GM12872 (cell line): ENCODE measurements around the gene SLC30A1.

Experiments used
- TF ChIP-seq, protein P1 (sequence below): IDR thresholded peaks from 3 replicates; pipeline ENCODE4 v1.5.1; 2011; ENCODE audit warnings: low read depth, mild to moderate bottlenecking, low read length, moderate library complexity; ENCODE audit not compliant: insufficient read depth

The SLC30A1 gene

GRCh38 chr1:211536606-211537005, 42.4 kb downstream of the SLC30A1 start:
- TF ChIP-seq, protein P1, sequence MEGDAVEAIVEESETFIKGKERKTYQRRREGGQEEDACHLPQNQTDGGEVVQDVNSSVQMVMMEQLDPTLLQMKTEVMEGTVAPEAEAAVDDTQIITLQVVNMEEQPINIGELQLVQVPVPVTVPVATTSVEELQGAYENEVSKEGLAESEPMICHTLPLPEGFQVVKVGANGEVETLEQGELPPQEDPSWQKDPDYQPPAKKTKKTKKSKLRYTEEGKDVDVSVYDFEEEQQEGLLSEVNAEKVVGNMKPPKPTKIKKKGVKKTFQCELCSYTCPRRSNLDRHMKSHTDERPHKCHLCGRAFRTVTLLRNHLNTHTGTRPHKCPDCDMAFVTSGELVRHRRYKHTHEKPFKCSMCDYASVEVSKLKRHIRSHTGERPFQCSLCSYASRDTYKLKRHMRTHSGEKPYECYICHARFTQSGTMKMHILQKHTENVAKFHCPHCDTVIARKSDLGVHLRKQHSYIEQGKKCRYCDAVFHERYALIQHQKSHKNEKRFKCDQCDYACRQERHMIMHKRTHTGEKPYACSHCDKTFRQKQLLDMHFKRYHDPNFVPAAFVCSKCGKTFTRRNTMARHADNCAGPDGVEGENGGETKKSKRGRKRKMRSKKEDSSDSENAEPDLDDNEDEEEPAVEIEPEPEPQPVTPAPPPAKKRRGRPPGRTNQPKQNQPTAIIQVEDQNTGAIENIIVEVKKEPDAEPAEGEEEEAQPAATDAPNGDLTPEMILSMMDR, result no peak

- TF ChIP-seq, protein P1, result no peak
Measured at GRCh38 chr1:211535346-211535745, 43.6 kb downstream of the SLC30A1 start.

DNA sequence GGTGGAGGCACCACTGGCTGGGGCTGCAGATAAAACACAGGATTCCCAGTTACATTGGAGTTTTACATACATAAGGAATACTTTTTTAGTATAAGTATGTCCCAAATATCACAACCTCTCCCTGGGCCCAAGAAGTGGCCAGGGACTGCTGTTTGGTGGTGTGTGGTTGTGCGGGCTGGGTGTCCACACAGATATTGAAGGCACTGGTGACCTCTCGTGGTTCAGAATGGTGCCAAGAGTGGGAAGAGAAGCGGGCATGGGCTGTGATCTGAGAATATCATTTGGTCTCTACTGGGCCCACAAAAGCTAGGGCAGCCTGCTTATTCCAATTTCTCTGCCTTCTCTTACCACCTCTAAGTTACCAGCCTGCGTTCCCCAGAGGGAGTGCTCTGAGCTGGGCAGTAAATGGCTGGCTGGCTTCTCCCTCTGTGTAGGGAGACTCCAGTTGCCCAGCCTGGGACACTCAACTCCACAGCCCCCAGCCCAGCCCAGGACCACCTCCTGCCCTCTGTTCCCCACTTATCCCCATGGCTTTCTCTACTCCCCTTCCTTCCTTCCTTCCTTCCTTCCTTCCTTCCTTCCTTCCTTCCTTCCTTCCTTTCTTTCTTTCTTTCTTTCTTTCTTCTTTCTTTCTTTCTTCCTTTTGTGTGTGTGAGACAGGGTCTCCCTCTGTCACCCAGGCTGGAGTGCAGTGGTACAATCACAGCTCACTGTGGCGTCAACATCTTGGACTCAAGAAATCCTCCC, 44.2 kb downstream of the SLC30A1 start:
- TF ChIP-seq, protein P1, result no peak

DNA sequence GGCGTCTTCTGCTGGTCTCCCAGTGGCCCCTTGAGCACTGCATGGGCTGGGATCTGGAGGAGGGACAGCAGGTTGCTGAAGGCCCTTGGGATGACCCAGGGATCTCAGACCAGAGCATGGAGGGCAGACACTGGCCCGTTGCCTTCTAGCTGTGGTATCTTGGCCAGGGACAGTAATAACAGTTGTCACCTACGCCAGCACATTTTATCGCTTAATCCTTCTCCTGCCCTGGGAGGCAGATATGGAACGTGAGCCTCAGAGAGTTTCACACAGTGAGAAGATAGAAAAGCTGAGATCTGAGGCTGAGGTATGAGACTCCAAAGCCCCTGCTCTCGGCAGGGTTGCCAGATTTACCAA, 46.9 kb downstream of the SLC30A1 start:
- TF ChIP-seq, protein P1, result no peak

- TF ChIP-seq, protein P1, result no peak
Measured at GRCh38 chr1:211531194-211532087, 47.5 kb downstream of the SLC30A1 start.

- TF ChIP-seq, protein P1, result no peak
Measured at GRCh38 chr1:211530102-211530501, 48.9 kb downstream of the SLC30A1 start.

DNA sequence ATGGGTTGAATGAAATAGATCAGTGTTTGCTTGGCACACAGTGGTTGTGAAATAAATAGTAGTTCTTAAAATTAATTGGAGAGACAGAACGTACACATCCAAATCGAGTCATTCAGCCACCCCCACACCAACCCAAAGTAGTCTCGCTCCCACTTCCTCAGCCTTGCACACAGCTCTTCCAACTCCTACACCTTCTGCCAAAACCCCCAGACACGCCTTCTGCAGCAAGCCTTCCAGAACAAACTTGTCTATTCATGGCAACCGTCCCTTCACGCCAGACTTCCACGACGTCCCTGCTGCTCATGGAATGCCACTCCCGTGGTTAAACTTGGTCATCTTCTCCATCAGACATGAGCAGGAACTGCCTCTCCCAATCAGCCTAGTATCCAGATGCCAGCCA, 49.5 kb downstream of the SLC30A1 start:
- TF ChIP-seq, protein P1, result no peak
